LNCaP clone FGC (cell line): ENCODE measurements around the gene MPZL1.

ENCODE experiments used
- DNase-seq: peaks from one replicate; pipeline ENCODE4 v3.0.0-alpha.2; 2011; ENCODE audit warnings: low read depth
- H3K4me3 ChIP-seq: 2 replicates; pipeline ENCODE4 v1.5.1; 2011; ENCODE audit warnings: mild to moderate bottlenecking, low read depth, low read length, control low read depth
- CTCF ChIP-seq: IDR thresholded peaks from 2 replicates; pipeline ENCODE4 v1.5.1; 2012; ENCODE audit warnings: mild to moderate bottlenecking; ENCODE audit not compliant: control insufficient read depth, insufficient read depth; ENCODE audit errors: extremely low read depth

MPZL1 gene

GRCh38 chr1:167772436-167772835 is 50.7 kb downstream of the MPZL1 start:
- no peak for TF ChIP-seq CTCF
- DNase-seq, result no peak
- no peak overlapping the region for H3K4me3 ChIP-seq

GRCh38 chr1:167773516-167773915 is 51.7 kb downstream of the MPZL1 start:
- no peak overlapping the region for H3K4me3 ChIP-seq
- no peak for DNase-seq
- TF ChIP-seq CTCF, result no peak

GRCh38 chr1:167774710-167775109 is 52.9 kb downstream of the MPZL1 start:
- TF ChIP-seq CTCF, result no peak
- DNase-seq, result no peak
- H3K4me3 ChIP-seq, result no peak overlapping the region

GRCh38 chr1:167775178-167775577 is 53.4 kb downstream of the MPZL1 start:
- DNase-seq, result no peak
- TF ChIP-seq CTCF, result no peak
- H3K4me3 ChIP-seq, result no peak overlapping the region

- no peak for TF ChIP-seq CTCF
- no peak overlapping the region for H3K4me3 ChIP-seq
- no peak for DNase-seq
Measured at GRCh38 chr1:167776151-167776550, 54.4 kb downstream of the MPZL1 start.

- no peak for DNase-seq
- TF ChIP-seq CTCF, result no peak
- no peak overlapping the region for H3K4me3 ChIP-seq
Measured at GRCh38 chr1:167776616-167777268, 55.0 kb downstream of the MPZL1 start.

GRCh38 chr1:167777269-167777650 is 55.5 kb downstream of the MPZL1 start:
- no peak overlapping the region for H3K4me3 ChIP-seq
- no peak for DNase-seq
- TF ChIP-seq CTCF, result no peak
